ENCODE data around the gene APOBEC3F. TPM values are rescaled to one million over a fixed set of nuclear protein-coding genes. Genes with fewer than 3 reads are reported as not detected.

Gene APOBEC3F
- total RNA-seq, 2 experiments from 2014 or later, result 3.7 to 20.7 TPM

DNA sequence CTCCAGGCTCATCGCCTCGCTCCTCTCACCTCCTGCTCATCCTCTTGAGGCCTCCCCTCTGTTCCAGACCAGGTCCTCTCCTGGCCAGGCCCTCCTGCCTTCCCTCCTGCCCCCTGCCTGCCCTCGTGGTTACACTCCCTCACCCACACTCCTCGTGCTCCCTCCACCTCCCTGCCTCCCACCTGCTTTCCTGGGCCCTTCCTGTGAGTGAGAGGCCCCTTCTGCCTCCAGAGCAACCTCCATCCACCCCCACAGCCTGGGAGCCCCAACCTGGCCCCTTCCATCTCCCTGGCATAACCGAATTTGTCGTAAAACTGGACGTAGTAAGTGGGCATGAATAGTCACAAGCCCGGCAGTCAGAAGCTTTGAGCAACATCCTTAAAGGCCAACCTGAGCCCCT, 40.9 kb downstream of the APOBEC3F start:
- ChIA-PET POLR2A (no interaction called here), CTCF (ENCODE audit: unreplicated experiment) (no interaction called here)
- Histone ChIP-seq H3K4me1 (ENCODE audit: insufficient read depth, low read length, poor library complexity, severe bottlenecking) (peaks cover 47% of the 10 kb centered on the region), H2AFZ (ENCODE audit: low read length) (no peak overlapping the region), H3K4me2 (ENCODE audit: low read length) (no peak overlapping the region), H3K4me3 (ENCODE audit: low read depth, low read length, poor library complexity, severe bottlenecking) (no peak overlapping the region), H3K79me2 (ENCODE audit: insufficient read depth, low read depth, low read length) (peaks cover 13% of the 10 kb centered on the region; the same call in 1 of the 2 replicates), H3K9me2 (ENCODE audit: insufficient read depth, low read length) (no peaks in the 10 kb centered on the region), H3K36me3 (ENCODE audit: insufficient read depth, low read length) (peaks cover 10% of the 10 kb centered on the region; the same call in 1 of the 2 replicates), H3K9me3 (ENCODE audit: low read length) (no peaks in the 10 kb centered on the region), H4K20me1 (ENCODE audit: insufficient read depth, low read length) (no peaks in the 10 kb centered on the region), H3K27ac (ENCODE audit: low read depth, low read length, poor library complexity, severe bottlenecking) (no peak overlapping the region)
- TF ChIP-seq, protein P1, sequence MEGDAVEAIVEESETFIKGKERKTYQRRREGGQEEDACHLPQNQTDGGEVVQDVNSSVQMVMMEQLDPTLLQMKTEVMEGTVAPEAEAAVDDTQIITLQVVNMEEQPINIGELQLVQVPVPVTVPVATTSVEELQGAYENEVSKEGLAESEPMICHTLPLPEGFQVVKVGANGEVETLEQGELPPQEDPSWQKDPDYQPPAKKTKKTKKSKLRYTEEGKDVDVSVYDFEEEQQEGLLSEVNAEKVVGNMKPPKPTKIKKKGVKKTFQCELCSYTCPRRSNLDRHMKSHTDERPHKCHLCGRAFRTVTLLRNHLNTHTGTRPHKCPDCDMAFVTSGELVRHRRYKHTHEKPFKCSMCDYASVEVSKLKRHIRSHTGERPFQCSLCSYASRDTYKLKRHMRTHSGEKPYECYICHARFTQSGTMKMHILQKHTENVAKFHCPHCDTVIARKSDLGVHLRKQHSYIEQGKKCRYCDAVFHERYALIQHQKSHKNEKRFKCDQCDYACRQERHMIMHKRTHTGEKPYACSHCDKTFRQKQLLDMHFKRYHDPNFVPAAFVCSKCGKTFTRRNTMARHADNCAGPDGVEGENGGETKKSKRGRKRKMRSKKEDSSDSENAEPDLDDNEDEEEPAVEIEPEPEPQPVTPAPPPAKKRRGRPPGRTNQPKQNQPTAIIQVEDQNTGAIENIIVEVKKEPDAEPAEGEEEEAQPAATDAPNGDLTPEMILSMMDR (conservative IDR thresholded peaks at IDR 0.05; ENCODE audit: low read length), result no peak
- TF ChIP-seq EZH2phosphoT487 (IDR thresholded peaks at IDR 0.05; ENCODE audit: borderline replicate concordance, low read depth, low read length), result no peak
- no TSS peak for BruUV-seq (replicated peaks)
- intact Hi-C loops (cut with micrococcal nuclease; ENCODE audit: unreplicated experiment), result no loop called here
- no peak for DNase-seq (ENCODE audit: low spot score)

DNA sequence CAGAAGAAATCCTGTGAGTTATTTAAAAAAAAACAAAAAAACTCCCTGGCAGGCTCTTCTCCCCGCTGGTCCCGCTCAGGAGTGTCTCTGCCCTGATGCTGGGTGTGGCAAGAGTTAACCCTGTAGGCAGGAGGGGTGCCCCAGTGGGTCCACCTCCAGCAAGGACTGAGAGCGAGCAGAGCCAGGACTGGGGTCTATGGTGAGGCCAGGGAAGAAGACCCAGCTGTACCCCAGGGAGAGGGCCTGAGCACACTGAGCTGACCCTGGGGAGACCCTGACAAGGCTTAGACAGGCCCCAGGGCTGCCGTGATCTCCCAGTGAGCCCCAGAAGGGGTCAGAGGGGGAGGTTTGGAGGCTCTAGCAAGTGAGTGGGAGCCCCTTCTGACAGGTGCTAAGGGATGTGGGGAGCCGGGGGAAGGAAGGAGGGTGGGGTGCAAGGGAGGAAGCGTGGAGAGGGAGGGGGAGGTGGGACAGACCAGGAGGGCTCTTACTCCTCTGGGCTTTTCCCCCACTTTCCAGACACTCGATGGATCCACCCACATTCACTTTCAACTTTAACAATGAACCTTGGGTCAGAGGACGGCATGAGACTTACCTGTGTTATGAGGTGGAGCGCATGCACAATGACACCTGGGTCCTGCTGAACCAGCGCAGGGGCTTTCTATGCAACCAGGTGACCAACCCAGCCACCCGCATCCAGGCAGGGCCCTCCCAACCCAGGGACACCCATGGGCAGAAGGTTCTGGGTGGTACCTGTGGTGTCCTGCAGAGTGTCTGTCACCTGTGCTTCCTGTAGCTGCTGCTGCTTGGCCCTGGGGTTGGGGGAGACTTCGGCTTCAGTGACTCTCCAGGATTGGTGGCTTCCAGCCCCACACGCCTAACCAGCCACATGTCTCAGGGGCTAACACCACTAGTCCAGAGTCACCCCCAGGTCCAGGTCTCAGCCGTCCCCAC, 42.8 kb downstream of the APOBEC3F start:
- intact Hi-C loops (cut with micrococcal nuclease; ENCODE audit: unreplicated experiment), result no loop called here

More for the DNA sequence above, 42.8 kb downstream of the APOBEC3F start:
- BruUV-seq (replicated peaks), result no TSS peak
- Histone ChIP-seq H4K20me1 (ENCODE audit: insufficient read depth, low read length) (no peaks in the 10 kb centered on the region), H3K27ac (ENCODE audit: low read depth, low read length, poor library complexity, severe bottlenecking) (no peak overlapping the region), H3K4me2 (ENCODE audit: low read length) (no peak overlapping the region), H3K36me3 (ENCODE audit: insufficient read depth, low read length) (peaks cover 10% of the 10 kb centered on the region; the same call in 1 of the 2 replicates), H3K79me2 (ENCODE audit: insufficient read depth, low read depth, low read length) (peaks cover under 1% of the 10 kb centered on the region; the same call in 1 of the 2 replicates), H3K4me3 (ENCODE audit: low read depth, low read length, poor library complexity, severe bottlenecking) (no peak overlapping the region), H2AFZ (ENCODE audit: low read length) (no peak overlapping the region), H3K9me2 (ENCODE audit: insufficient read depth, low read length) (no peaks in the 10 kb centered on the region), H3K9me3 (ENCODE audit: low read length) (no peaks in the 10 kb centered on the region), H3K4me1 (ENCODE audit: insufficient read depth, low read length, poor library complexity, severe bottlenecking) (peaks cover 34% of the 10 kb centered on the region)
- DNase-seq (ENCODE audit: low spot score), result no peak
- CTCF ChIA-PET (ENCODE audit: unreplicated experiment), result interaction anchor here (0.5 kb wide), 1 partner anchor 124 kb away, joined by 5 read pairs; no protein-coding TSS in a partner anchor
- POLR2A ChIA-PET, result interaction anchor here (0.6 kb wide), 1 partner anchor 65 kb away, joined by 3 read pairs; no protein-coding TSS in a partner anchor
- TF ChIP-seq, protein P1 (conservative IDR thresholded peaks at IDR 0.05; ENCODE audit: low read length), result no peak
- TF ChIP-seq EZH2phosphoT487 (IDR thresholded peaks at IDR 0.05; ENCODE audit: borderline replicate concordance, low read depth, low read length), result no peak
